GM21360 (cell line): ENCODE results near the gene PPARD.
A peak's percentile ranks its signal among the peaks of the same experiment; 100 is the strongest.
"Not testable (repeated sequence)": the region's sequence is repeated elsewhere in the genome, so short reads cannot be mapped to it uniquely, and the experiment has no call there.

Experiments used
- ATAC-seq: cut with Tn5 transposase; IDR thresholded peaks from one replicate; pipeline ENCODE4 v1.9.1; 2021; ENCODE audit warnings: mild to moderate bottlenecking, moderate library complexity; ENCODE audit not compliant: unreplicated experiment

PPARD gene

DNA sequence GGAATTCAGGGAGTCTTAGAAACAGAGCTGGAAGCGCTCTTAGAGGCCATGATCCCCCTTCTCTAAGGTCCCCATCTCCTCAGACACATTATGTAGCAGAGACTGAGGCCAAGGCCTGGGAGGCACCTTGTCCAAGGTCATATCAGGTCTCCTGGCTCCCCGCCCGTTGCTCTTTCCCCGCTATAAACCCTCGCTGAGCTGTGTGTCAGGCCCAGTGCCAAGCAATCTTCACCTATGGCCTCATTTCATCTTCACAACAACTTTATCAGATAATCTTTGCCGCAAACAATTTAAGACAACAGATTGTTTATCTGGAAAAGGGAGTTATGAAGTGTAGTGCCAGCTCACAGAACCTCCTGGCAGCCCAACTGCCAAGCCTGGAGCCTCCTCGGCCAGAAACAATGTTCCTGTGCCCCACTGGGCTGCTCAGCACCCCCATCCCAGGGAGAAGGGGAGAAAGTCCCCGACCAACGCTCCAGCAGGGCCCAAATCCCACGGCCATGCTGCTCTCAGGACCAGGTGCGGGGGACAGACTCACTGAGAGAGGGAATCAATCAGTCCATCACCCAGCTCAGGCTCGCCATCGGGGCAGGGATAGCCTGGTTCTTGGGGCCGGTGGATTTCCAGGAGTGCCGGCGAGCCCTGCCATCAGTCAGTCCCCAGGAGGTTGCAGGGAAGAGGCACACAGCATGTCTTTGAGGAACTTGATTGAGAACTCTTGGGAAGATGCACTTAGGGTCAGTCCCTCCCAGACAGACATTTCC is 92.9 kb downstream of the PPARD start:
- no peak for ATAC-seq

DNA sequence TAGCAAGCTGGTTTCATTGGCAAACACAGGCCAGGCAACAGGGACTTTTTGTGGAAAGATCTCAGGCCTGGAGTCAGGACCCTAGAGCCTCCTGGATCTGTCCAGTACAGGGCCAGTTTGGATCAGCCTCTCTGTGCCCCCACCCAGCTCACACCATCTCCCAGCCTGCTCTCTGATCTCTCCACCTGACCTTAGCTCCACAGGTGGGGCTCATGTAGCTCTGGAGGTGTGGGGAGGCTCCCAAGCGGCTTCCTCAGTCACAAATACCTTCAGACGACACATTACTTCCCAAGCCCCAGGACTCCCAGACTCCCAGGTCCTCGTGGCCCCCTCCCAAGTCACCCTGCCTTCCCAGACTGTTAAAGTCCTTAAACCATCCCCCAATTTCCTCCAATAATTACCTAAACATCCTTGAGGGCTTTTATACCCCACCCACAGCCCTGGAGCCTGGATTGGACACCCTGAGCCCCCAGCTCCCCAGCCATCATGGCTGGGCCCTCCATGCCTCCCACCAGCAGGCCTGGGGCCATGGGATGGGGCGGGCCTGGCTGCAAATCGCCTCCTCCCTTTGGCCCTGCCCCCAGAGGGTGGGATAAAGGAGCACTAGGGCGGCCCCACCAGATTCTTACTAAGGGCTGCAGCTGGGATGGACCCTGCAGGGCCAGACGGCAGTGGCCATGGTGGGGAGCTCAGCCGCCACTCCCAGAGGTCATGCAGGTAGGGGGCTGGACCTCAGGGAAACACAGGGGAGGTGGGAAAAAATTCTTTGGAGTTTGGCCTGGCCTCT is 93.9 kb downstream of the PPARD start:
- no peak for ATAC-seq

DNA sequence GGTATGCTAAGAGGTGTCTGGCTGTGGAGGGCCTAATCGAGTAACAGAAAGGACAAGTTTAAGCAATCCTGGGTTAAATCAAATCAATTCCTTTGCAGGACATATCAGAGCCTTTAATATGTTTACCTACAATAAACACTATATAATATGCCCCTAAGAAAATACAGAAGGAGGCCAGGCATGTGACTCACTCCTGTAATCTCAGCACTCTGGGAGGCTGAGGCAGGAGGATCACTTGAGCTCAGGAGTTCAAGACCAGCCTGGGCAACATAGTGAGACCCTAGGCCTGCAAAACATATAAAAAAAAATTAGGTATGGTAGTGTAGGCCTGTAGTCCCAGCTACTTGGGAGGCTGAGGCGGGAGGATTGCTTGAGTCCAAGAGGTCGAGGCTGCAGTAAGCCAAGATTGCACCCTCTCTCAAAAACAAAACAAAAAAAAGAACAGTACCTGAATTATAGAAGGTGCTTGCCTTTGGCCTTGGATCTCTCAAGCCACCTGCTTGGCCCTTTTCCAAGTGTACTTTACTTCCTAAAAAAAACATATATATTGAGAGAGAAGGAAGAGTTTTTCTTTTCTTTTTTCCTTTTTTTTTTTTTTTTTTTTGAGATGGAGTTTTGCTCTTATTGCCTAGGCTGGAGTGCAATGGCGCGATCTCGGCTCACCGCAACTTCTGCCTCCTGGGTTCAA is 96.2 kb downstream of the PPARD start:
- ATAC-seq, result not testable (repeated sequence)

DNA sequence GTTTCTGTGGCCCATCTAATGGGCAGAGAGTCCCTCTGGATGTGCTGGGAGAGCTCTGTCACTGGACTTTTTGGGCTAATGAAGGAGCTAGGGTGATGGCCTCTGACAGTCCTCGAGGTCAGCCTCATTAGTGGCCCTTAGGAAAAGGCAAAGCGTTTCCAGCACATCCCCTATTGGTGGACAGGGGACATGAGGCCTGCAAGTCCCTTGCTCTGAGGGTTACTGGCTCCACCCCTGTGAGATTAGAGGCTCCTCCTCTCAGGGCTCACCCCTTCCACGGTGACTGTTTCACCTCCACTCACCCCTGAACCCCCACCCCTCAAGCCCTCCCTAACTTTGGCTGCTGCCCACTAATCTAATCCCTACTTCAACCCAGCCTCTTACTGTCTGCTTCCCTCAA is 97.0 kb downstream of the PPARD start:
- ATAC-seq, result no peak

DNA sequence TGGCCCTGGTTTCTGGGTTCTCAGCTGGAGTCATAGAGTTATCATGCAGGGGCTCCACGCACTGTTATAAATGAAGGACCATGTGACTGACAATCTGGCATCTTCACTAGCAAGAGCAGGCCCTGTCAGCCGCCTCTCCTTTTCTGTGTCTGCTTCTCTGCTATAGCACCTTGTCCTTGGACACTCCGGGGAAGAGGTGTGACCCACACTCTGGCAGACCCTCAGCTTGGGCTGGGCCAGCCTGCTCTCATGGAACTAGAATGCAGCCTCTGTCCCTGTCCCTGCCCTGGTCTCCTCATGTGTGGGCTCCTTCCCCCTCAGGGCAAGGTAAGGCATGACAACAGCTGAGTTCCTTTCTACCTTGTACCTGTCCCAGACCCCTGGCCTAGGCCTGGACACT is 98.8 kb downstream of the PPARD start:
- no peak for ATAC-seq

DNA sequence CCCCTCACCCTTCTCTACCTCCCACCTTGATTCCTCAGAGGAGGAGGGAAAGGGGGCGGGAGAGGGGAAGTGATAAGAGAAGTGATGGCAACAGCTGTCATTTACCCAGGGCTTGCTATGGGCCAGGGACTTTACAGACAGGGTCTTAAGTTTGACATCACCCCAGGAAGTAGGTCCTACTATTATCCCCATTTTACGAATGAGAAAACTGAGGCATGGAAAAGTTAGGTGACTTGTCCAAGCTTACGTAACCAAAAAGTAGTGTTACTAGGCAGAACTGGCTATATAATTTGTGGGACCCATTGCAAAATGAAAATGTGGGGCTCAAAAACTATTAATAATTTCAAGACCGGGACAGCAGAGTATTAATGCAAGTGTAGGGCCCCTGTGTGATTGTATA is 99.3 kb downstream of the PPARD start:
- ATAC-seq, result no peak

DNA sequence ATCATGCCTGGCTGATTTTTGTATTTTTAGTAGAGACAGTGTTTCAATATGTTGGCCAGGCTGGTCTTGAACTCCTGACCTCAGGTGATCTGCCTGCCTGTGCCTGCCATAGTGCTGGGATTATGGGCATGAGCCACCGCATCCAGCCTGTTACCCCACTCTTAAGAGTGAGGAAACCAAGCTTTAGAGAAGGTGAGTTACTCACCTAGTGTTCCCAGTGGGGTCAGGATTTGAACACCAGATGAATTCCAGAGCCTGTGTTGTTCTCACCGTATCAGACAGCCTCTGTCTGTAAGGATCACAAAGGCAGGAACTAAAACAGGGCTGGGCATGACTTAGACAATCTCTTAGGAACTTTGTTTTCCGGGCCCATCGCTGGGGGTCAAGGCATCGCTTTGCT is 100.3 kb downstream of the PPARD start:
- ATAC-seq, result no peak

DNA sequence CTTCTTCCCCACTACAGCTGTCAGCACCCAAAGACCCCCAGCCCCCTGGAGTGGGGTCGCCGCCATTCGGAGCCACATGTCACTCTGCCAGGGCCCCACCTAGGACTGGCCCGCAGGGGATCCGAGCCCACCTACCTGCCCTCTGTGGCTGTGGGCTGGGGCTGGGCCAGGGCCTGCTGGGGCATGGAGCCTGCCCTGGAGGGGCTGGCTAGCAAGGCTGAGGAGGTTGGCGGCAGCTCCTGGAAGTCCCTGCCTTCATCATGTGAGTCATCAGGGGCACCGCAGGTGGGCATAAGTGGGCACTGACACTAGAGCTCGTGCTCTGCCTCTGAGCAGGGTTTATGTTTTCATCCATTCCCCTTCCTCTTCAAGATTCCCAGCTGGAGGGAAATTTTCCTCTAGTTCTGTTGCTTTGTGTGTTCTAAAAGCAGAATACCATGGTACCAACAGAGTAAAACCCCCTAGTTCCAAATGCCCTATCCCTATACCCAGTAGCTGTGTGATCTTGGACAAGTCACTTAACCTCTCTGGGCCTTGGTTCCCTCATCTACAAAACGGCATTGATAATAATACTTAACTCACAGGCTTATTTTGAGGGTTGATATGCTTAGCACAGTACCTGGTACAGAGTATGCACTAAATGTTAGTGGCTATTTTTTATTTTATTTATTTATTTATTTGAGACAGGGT is 101.1 kb downstream of the PPARD start:
- no peak for ATAC-seq

DNA sequence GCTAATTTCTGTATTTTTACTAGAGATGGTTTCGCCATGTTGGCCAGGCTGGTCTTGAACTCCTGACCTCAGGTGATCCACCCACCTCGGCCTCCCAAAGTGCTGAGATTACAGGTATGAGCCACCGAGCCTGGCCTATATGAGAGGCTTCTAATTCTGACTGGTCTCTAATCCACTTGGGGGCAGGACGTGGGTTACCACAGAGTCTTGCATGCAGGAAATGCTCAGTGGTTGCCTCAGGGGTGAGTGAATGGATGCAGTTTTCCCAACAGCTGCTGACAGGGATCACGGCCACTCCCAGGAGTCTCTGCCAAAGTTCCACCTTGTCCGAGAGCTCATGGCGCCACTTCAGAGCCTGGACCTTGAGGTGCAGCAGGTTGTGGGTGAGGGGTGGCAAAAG is 103.3 kb downstream of the PPARD start:
- no peak for ATAC-seq

DNA sequence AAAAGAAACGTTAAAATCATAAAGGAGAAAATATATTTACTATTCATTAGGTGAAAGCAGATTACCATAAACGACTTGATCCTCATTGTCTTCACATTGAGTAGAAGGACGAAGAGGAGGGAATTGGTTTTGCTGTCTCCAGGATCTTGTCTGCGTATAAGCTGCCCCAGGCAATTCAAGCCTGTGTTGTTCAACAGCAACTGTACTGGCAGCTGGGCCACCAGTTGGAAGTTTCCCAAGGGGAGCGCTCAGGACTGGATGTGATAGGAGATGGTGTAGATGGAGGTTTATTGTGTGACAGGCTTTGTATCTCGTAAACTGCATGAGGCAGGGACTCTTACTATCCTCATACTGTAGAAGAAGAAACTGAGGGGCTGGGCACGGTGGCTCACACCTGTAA is 105.8 kb downstream of the PPARD start:
- no peak for ATAC-seq

DNA sequence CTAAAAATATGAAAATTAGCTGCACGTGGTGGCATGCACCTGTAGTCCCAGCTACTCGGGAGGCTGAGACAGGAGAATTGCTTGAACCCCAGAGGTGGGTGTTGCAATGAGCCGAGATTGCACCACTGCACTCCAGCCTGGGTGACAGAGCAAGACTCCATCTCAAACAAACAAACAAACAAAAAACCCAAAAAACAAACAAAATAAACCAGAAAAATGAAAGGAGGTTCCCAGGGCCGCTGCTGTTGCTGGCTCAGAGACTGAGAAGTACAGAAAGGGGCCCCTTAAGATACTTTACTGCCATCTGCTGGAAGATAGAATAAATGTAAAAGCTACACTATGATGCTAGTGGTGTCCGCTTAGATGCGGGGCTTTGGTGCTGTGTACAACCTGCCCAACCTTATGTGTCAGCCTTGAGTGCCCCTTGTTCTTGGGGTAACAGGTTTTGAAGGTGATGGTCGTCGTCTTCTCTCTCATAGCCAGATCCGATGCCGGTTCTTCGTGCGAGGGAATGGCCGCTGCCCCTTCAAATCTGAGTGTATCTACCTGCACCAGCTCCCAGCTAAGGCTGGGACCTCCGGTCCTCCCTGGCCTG is 107.0 kb downstream of the PPARD start:
- ATAC-seq, result no peak

DNA sequence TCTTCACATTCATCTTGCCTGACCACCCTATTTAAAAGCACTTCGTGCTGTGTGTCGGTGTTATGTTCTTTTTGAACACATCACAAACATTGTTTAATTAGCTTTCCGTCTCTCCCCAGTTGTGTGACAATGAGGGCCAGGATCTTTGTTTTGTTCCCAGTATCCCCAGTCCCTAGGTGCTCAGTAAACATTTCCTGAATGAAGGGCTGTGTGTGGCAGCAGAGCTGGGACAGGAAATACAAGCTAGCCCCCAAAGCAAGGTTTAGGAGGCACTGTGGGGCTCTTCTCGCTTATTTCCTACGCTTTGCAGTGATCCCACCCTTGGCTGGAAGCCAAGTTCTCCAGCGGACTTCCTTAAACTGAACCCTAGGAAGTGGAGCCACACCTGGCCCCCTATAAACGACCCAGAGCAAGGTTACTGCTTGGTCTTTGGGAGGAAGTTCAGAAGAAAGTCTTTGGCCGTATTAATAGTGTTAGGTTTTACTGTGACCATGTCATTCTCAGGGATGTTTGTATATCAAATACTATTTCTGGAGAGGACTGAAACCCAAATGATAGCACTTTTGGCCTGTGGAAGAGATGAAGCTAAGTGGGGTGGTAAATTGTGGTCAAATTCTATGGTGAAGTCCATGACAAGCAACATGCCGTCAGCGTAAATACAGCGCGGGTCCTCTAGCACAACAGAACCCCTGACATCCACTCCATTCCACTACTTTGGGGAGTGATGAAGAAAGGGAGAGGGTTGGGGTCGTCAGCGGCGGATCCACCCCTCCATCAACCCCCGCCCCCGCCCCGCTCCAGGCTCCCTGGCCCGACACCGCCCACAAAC is 109.2 kb downstream of the PPARD start:
- no peak for ATAC-seq

DNA sequence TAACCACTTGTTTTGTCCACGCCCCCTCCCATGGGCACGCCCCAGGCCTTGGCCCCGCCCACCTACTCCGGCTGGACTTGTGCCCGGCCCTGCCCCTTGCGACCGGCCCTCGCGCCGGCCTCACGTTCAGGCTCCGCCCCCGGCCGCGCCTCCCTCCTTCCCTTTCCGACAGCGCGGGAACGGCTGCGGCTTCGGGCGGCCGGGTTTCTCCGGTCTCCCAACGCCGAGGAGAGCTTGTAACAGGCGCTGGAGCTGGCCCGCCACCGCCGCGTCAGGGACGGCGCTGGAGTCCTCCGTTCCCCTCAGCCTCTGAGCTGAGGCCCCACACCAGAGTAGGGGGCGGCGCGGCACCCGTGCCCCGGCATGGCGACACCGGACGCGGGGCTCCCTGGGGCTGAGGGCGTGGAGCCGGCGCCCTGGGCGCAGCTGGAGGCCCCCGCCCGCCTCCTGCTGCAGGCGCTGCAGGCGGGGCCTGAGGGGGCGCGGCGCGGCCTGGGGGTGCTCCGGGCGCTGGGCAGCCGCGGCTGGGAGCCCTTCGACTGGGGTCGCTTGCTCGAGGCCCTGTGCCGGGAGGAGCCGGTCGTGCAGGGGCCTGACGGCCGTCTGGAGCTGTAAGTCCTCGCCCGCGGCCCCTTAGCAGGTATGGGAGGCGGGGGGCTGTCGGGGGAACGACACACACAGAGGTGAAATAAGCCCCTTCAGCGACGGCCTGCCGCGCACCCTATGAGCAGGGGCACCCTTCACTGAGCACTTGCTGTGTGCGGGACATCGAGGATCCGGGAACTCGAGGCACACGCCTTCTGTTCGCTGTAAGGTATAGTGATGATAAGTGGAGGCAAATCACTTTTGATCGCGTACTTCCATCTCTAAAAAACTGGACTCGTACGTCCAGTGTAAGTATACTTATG is 110.1 kb downstream of the PPARD start, which contains the start of gene FANCE:
TSS of gene FANCE (plus strand) at position 156 of the 908 bp plus-strand sequence. CDS start at position 364, 208 bp downstream.
- ATAC-seq, result peak; percentile 81

DNA sequence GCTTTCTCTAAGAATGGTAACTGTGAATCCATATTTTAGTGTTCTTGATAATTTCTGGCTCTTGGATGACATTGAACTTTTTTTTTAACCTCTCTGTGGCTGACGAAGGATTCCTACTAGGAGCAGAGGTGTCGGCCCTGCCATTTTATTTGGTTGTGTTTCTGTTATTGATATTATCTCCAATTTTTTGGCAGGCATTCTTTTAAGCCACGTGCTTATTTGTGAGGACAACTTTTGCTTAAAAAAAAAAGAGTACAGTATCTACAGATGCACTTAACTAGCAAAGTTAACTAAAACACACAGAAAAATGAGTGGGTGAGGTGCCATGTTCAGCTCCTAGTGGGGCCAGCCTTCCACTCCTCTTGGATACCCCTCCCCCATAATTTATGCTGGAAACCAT is 110.9 kb downstream of the PPARD start:
- ATAC-seq, result no peak

DNA sequence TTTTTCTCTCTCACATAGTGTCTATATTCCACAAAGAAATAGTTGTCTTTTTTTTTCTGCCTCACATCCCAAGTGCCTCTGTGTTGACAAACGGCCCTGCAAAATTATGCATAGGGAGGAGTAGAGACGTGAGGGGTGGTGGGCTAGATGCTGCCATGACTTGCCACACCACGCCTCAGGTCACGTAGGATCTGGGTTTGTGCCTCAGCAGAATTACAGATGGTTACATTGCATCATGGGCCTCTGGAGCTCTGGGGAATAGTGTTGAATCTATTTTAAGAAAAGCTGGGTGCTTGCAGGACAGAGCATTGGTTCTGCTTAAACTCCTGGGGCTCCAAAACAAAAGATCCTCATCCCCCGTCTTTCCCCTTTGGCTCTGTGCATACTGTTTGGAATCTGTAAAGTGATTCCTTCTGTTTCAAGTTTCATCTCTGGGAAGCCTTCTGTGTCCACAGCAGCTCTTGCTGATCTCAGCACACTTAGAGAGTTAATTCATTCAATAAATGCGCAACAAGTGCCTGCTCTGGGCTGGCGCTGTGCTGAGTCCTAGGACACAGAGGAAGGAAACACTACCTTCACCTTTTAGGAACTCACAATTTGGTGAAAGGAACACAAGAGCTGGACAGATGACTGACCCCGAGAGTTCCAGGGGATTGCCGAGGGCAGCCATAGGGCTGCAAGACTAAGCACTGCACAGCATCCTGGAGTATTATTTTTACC is 112.2 kb downstream of the PPARD start:
- no peak for ATAC-seq

DNA sequence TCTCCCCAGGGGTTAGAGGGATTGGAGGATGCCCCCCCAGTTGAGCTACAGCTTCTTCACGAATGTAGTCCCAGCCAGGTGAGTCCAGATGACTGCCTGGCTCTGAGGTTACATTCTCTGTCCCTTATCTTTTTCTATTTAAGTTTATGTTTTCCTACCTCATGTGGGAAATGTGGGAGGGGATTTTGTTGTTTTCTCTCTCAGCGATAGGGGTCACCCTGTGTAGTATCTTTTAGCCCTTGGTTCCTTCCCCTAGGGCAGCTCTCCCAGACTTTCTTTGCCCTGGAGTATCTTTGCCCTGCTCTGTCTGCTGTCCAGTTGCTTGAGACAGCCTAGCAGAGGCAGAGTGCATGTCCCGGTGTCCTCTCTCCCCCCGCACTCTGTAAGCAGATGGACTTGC is 115.5 kb downstream of the PPARD start:
- ATAC-seq, result no peak

DNA sequence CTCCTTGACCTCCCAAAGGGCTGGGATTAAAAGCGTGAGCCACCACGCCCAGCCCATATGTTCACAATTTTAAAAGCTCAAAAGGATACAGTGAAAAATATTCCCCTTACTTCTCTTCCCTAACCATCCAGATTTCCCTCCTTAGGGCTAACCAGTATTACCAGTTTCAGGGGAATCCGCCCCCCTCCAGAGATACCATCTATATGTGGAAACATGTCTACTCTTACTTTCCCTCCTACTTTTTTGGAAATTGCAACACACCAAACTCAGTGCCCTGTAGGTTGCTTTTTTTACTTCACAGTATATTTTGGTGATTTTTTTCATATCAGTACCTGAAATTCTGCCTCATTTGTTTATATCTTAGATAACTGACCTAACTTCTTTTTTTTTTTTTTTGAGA is 118.9 kb downstream of the PPARD start:
- ATAC-seq, result no peak

DNA sequence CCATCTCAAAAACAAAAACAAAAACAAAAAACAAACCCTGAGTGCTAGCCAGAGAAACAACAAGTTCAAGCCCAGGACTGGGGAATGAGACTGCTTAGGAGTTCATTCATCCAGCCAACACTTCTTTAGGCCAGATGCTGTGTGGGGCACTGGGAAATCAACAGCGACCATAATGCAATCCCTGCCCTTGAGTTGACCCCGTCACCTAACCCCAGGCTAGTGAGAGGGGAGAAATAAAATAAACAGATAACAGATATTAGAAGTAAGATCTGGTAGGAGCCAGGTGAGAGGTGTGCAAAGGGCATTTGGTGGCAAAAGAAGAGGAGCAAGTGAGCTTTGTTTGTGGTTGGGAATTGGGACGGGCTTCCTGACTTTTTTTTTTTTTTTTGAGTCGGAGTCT is 120.9 kb downstream of the PPARD start:
- no peak for ATAC-seq
